Measurements from ENCODE around the gene MOG. TPM values are rescaled to one million over a fixed set of nuclear protein-coding genes. Genes with fewer than 3 reads are reported as not detected.

The MOG gene
- total RNA-seq, 1 experiment from 2014 or later = not detected

DNA sequence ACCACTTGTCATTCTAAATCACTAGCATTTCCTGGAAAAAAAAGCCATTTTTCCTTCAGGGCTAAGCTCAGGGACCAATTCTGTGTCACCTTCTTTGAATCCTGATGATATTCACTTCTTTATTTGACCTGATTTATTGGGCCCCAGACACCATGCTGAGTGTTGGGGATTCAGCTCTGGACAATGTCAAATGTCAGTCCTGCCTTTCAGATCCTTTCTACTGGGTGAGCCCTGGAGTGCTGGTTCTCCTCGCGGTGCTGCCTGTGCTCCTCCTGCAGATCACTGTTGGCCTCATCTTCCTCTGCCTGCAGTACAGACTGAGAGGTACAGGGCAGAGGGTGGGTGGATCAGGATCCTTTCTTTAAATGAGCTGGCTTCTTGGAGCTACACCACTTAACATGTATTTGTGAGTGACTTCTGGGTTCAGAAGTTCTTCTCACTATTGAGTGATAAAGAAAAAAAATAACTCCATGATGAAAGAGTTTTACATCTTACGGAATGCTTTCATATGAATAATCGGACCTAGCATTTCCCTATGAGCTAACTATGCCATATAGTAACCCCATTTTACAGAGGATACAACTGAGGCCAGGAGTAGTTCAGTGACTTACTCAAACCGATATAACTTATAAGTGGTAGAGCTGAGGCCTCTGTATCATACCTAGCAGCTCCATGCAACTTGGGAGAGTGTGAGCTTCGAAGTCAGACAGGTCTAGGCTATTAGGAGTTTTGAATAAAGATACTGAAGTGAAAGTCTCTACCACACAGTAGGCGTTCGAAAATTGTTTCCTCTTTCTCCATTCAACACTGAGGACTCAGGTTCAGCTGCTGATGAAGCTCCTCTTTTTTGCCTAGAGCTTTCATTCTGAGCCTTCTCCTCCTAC, 9.3 kb downstream of the MOG start:
- Histone ChIP-seq H3K27ac (no peak overlapping the region), H3K36me3 (ENCODE audit: low read depth) (no peaks in the 10 kb centered on the region), H3K9me3 (ENCODE audit: insufficient read depth, low read depth) (no peaks in the 10 kb centered on the region), H3K27me3 (ENCODE audit: insufficient read depth, low read depth) (no peaks in the 10 kb centered on the region), H4K20me1 (ENCODE audit: insufficient read depth) (no peaks in the 10 kb centered on the region), H3K4me2 (no peak overlapping the region), H3K79me2 (ENCODE audit: low read depth) (no peaks in the 10 kb centered on the region), H3K9me2 (ENCODE audit: insufficient read depth) (no peaks in the 10 kb centered on the region; the same call in 1 of the 2 replicates), H3K4me1 (replicated peaks; ENCODE audit: insufficient read depth) (0 out of 2 replicates have a peak, but pooled peaks cover 7% of the 10 kb centered on the region), H2AFZ (no peak overlapping the region), H3F3A (ENCODE audit: insufficient read depth, low read depth) (peaks cover 6% of the 10 kb centered on the region; the same call in 1 of the 2 replicates), H3K4me3 (no peak overlapping the region)
- CTCF ChIA-PET = interaction anchor here (0.8 to 2.8 kb wide), 3 partner anchors 13 to 32 kb away, joined by 4 to 18 read pairs (median 6); no protein-coding TSS in a partner anchor
- POLR2A ChIA-PET (ENCODE audit: unreplicated experiment) = interaction anchor here (0.6 to 0.7 kb wide), 3 partner anchors 33 to 1503 kb away, joined by 4 to 8 read pairs (median 5); partner anchors contain the start of gene GABBR1
- DNase-seq = no peak
- no TSS peak for BruUV-seq (replicated peaks)
- intact Hi-C loops (cut with micrococcal nuclease; ENCODE audit: unreplicated experiment) = no loop called here
- no peak for TF ChIP-seq EZH2 (IDR thresholded peaks at IDR 0.05; ENCODE audit: low read depth)
- TF ChIP-seq, protein P1, sequence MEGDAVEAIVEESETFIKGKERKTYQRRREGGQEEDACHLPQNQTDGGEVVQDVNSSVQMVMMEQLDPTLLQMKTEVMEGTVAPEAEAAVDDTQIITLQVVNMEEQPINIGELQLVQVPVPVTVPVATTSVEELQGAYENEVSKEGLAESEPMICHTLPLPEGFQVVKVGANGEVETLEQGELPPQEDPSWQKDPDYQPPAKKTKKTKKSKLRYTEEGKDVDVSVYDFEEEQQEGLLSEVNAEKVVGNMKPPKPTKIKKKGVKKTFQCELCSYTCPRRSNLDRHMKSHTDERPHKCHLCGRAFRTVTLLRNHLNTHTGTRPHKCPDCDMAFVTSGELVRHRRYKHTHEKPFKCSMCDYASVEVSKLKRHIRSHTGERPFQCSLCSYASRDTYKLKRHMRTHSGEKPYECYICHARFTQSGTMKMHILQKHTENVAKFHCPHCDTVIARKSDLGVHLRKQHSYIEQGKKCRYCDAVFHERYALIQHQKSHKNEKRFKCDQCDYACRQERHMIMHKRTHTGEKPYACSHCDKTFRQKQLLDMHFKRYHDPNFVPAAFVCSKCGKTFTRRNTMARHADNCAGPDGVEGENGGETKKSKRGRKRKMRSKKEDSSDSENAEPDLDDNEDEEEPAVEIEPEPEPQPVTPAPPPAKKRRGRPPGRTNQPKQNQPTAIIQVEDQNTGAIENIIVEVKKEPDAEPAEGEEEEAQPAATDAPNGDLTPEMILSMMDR (conservative IDR thresholded peaks at IDR 0.05) = no peak

DNA sequence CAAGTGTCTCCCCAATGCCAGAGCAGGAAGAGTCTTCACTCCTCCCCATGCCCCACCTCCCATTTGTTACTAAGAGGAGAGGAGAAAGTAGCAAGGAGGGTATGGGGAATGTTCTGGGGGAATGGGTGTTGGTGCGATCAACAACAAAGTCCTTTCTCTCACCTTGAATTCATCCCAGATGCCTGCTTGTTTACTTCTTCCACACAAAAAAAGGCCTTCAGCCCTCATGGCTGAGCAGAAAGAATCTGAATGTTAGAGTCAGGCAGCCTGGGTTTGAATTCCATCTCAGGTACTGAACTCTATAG, 9.9 kb downstream of the MOG start:
- H3K9me2 ChIP-seq (ENCODE audit: insufficient read depth) = no peaks in the 10 kb centered on the region; the same call in 1 of the 2 replicates
- no peak overlapping the region for H2AFZ ChIP-seq
- ChIA-PET CTCF (interaction anchor here (0.8 to 2.8 kb wide), 3 partner anchors 14 to 32 kb away, joined by 4 to 18 read pairs (median 6); no protein-coding TSS in a partner anchor), POLR2A (ENCODE audit: unreplicated experiment) (interaction anchor here (0.6 kb wide), 1 partner anchor 34 kb away, joined by 8 read pairs; the partner anchor contains the start of gene GABBR1)
- no peaks in the 10 kb centered on the region for H3K9me3 ChIP-seq (ENCODE audit: insufficient read depth, low read depth)
- peaks cover 6% of the 10 kb centered on the region; the same call in 1 of the 2 replicates for H3F3A ChIP-seq (ENCODE audit: insufficient read depth, low read depth)
- no peak overlapping the region for H3K4me2 ChIP-seq
- no TSS peak for BruUV-seq (replicated peaks)
- 0 out of 2 replicates have a peak, but pooled peaks cover 7% of the 10 kb centered on the region for H3K4me1 ChIP-seq (replicated peaks; ENCODE audit: insufficient read depth)
- H3K4me3 ChIP-seq = no peak overlapping the region
- no peaks in the 10 kb centered on the region for H3K27me3 ChIP-seq (ENCODE audit: insufficient read depth, low read depth)
- TF ChIP-seq, protein P1 (conservative IDR thresholded peaks at IDR 0.05) = no peak
- TF ChIP-seq EZH2 (IDR thresholded peaks at IDR 0.05; ENCODE audit: low read depth) = no peak
- intact Hi-C loops (cut with micrococcal nuclease; ENCODE audit: unreplicated experiment) = no loop called here
- no peaks in the 10 kb centered on the region for H3K79me2 ChIP-seq (ENCODE audit: low read depth)
- no peak for DNase-seq
- no peaks in the 10 kb centered on the region for H4K20me1 ChIP-seq (ENCODE audit: insufficient read depth)
- H3K36me3 ChIP-seq (ENCODE audit: low read depth) = no peaks in the 10 kb centered on the region
- H3K27ac ChIP-seq = no peak overlapping the region

DNA sequence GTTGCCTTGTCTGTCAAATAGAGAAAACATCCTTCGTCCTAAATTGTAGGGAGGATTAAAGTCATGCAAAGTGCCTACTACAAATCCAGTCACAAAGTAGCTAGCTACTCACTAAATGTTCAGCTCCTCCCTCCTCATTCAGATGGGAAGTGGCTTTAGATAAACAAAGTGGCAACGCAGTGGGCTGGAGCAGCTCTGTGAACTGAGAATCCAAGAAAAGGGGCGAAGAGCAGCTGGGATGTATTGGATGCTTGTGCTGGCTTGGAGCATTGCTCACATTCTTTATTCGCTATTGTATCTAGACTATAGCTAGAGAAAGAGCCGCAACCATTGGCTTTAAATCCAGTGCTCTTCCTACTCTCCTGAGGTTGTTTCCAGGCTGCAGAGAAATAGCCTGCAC, 10.3 kb downstream of the MOG start:
- H3K4me1 ChIP-seq (replicated peaks; ENCODE audit: insufficient read depth) = 0 out of 2 replicates have a peak, but pooled peaks cover 5% of the 10 kb centered on the region
- no peaks in the 10 kb centered on the region for H3K27me3 ChIP-seq (ENCODE audit: insufficient read depth, low read depth)
- H3K36me3 ChIP-seq (ENCODE audit: low read depth) = no peaks in the 10 kb centered on the region
- BruUV-seq (replicated peaks) = no TSS peak
- H3K9me2 ChIP-seq (ENCODE audit: insufficient read depth) = no peaks in the 10 kb centered on the region; the same call in 1 of the 2 replicates
- peaks cover 3% of the 10 kb centered on the region; the same call in 1 of the 2 replicates for H3F3A ChIP-seq (ENCODE audit: insufficient read depth, low read depth)
- intact Hi-C loops (cut with micrococcal nuclease; ENCODE audit: unreplicated experiment) = no loop called here
- no peak for TF ChIP-seq EZH2 (IDR thresholded peaks at IDR 0.05; ENCODE audit: low read depth)
- H3K4me2 ChIP-seq = no peak overlapping the region
- no peaks in the 10 kb centered on the region for H3K79me2 ChIP-seq (ENCODE audit: low read depth)
- no peak overlapping the region for H3K27ac ChIP-seq
- H4K20me1 ChIP-seq (ENCODE audit: insufficient read depth) = no peaks in the 10 kb centered on the region
- H3K4me3 ChIP-seq = no peak overlapping the region
- H3K9me3 ChIP-seq (ENCODE audit: insufficient read depth, low read depth) = no peaks in the 10 kb centered on the region
- no peak for DNase-seq
- CTCF ChIA-PET = interaction anchor here (0.8 to 2.8 kb wide), 2 partner anchors 14 to 31 kb away, joined by 6 to 18 read pairs; no protein-coding TSS in a partner anchor
- no peak overlapping the region for H2AFZ ChIP-seq
- POLR2A ChIA-PET (ENCODE audit: unreplicated experiment) = no interaction called here
